Peyer's patch (tissue), 4 donors: Measurements from ENCODE around the gene FSIP1. TPM values are rescaled to one million over a fixed set of nuclear protein-coding genes. Genes with fewer than 3 reads are reported as not detected.

Experiments used
- DNase-seq, 3 donors: peaks; one replicate each; pipeline ENCODE4 v3.0.0-alpha.2; 2017 to 2019
- H3K27ac ChIP-seq, 4 donors: fragments of 200-600 bp; sonication (generic); one replicate each; pipeline ENCODE4 v1.5.1; 2016 to 2019
- H3K27me3 ChIP-seq, 2 donors: fragments of 200-600 bp; sonication (generic); one replicate each; pipeline ENCODE4 v1.5.1; 2019
- H3K36me3 ChIP-seq, 3 donors: fragments of 200-600 bp; sonication (generic); one replicate each; pipeline ENCODE4 v1.5.1; 2016 to 2019
- H3K4me1 ChIP-seq, 4 donors: fragments of 200-600 bp; sonication (generic); one replicate each; pipeline ENCODE4 v1.5.1; 2016 to 2019
- H3K4me3 ChIP-seq, 4 donors: fragments of 200-600 bp; sonication (generic); 1 replicate in 3 of 4; 2 replicates in 1 of 4; pipeline ENCODE4 v1.5.1; 2016 to 2019; ENCODE audit warnings: mild to moderate bottlenecking in 1 of 4
- H3K9me3 ChIP-seq, 4 donors: fragments of 200-600 bp; sonication (generic); one replicate each; pipeline ENCODE4 v1.5.1; 2016 to 2019; ENCODE audit warnings: mild to moderate bottlenecking in 1 of 4
- POLR2A ChIP-seq, 2 donors: fragments of 450-650 bp; IDR thresholded peaks; one replicate each; pipeline ENCODE4 v1.5.1; 2017; ENCODE audit warnings: antibody characterized with exemption in 2 of 2, mild to moderate bottlenecking in 2 of 2, moderate library complexity in 2 of 2
- total RNA-seq, 4 donors: library from RNA; depleted of rRNA; stranded (reverse); fragments of >200 nt; gene quantifications; one replicate each; pipeline ENCODE4 v1.1.0, GENCODE V29; 2016
- TF ChIP-seq, protein P1 (sequence below), 6 experiments: fragments of 450-650 bp in 4 of 6; fragments of 200-600 bp in 2 of 6; sonication (generic) in 1 of 6; IDR thresholded peaks; one replicate each; pipeline ENCODE4 v1.5.1; 2017 to 2019; ENCODE audit warnings: antibody characterized with exemption in 6 of 6, mild to moderate bottlenecking in 3 of 6, moderate library complexity in 1 of 6

FSIP1 gene
- total RNA-seq, 4 donors from 2014 or later = not detected

GRCh38 chr15:39807791-39808190 is 25.1 kb upstream of the FSIP1 start:
- H3K4me3 ChIP-seq = no peak overlapping the region
- H3K27me3 ChIP-seq = no peaks in the 10 kb centered on the region
- H3K4me1 ChIP-seq = no peaks in the 10 kb centered on the region
- H3K27ac ChIP-seq = no peak overlapping the region
- DNase-seq = no peak
- TF ChIP-seq, protein P1, sequence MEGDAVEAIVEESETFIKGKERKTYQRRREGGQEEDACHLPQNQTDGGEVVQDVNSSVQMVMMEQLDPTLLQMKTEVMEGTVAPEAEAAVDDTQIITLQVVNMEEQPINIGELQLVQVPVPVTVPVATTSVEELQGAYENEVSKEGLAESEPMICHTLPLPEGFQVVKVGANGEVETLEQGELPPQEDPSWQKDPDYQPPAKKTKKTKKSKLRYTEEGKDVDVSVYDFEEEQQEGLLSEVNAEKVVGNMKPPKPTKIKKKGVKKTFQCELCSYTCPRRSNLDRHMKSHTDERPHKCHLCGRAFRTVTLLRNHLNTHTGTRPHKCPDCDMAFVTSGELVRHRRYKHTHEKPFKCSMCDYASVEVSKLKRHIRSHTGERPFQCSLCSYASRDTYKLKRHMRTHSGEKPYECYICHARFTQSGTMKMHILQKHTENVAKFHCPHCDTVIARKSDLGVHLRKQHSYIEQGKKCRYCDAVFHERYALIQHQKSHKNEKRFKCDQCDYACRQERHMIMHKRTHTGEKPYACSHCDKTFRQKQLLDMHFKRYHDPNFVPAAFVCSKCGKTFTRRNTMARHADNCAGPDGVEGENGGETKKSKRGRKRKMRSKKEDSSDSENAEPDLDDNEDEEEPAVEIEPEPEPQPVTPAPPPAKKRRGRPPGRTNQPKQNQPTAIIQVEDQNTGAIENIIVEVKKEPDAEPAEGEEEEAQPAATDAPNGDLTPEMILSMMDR (IDR thresholded peaks at IDR 0.05) = no peak
- H3K9me3 ChIP-seq = no peaks in the 10 kb centered on the region
- no peaks in the 10 kb centered on the region for H3K36me3 ChIP-seq

DNA sequence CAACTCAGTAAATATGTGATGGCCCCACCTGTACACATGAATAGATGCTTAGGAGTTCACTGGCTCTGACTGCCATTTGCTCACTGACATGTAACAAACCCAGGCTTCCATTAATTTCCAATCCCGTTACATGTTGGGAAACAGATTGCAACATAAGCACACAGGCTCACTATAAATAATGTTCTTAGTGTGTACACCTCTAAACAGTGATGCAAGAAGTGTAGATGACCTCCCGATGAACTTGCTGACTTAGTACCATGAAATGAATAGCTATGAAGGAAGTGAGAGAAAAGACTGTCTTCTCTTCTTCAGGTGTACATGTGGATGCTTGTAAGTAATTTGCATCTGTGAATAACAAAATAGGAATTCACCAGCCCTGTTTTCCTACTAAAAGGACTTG is 21.4 kb upstream of the FSIP1 start:
- TF ChIP-seq POLR2A (IDR thresholded peaks at IDR 0.05) = no peak
- TF ChIP-seq, protein P1 (IDR thresholded peaks at IDR 0.05) = no peak
- no peaks in the 10 kb centered on the region for H3K4me1 ChIP-seq
- no peaks in the 10 kb centered on the region for H3K36me3 ChIP-seq
- H3K27me3 ChIP-seq = no peaks in the 10 kb centered on the region
- H3K27ac ChIP-seq = no peak overlapping the region
- no peaks in the 10 kb centered on the region for H3K9me3 ChIP-seq
- no peak overlapping the region for H3K4me3 ChIP-seq
- no peak for DNase-seq

GRCh38 chr15:39803016-39803415 is 20.4 kb upstream of the FSIP1 start:
- no peaks in the 10 kb centered on the region for H3K36me3 ChIP-seq
- no peak for TF ChIP-seq POLR2A (IDR thresholded peaks at IDR 0.05)
- TF ChIP-seq, protein P1 (IDR thresholded peaks at IDR 0.05) = no peak
- H3K4me3 ChIP-seq = no peak overlapping the region
- no peak overlapping the region for H3K27ac ChIP-seq
- no peaks in the 10 kb centered on the region for H3K4me1 ChIP-seq
- DNase-seq = no peak
- no peaks in the 10 kb centered on the region for H3K27me3 ChIP-seq
- no peaks in the 10 kb centered on the region for H3K9me3 ChIP-seq

- DNase-seq = peak in 1 of 3 donors; percentile 57
- Histone ChIP-seq H3K9me3 (no peaks in the 10 kb centered on the region), H3K27ac (no peak overlapping the region), H3K27me3 (no peaks in the 10 kb centered on the region), H3K36me3 (no peaks in the 10 kb centered on the region), H3K4me3 (no peak overlapping the region), H3K4me1 (no peaks in the 10 kb centered on the region)
- TF ChIP-seq, protein P1 (IDR thresholded peaks at IDR 0.05) = peak in 5 of 6 experiments; percentile 17 to 50 (median 40)
- TF ChIP-seq POLR2A (IDR thresholded peaks at IDR 0.05) = no peak
These were observed 19.1 kb upstream of the FSIP1 start for GRCh38 chr15:39801641-39802309.

DNA sequence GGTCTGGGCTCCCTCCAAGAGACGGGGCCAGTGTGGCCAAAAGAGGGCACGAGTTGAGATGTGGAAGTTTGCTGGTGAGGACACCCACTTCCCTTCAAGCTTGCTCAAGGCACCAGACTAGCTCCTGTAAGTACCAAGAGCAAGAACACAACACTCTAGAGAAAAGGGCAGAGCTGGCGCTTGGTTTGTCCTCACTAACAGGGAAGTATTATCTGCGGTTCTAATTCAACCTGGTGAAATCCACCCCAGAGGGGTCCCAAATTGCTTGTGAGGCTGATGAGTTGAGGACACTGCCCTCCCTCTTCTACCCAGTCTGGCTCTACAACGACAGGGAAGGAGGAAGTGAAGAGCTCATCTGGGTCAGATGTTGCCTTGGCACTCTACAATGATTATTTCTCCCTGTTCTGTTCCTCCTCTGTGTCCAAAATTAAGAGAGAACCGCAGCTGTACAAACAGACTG is 16.9 kb upstream of the FSIP1 start:
- H3K9me3 ChIP-seq = no peaks in the 10 kb centered on the region
- TF ChIP-seq POLR2A (IDR thresholded peaks at IDR 0.05) = no peak
- TF ChIP-seq, protein P1 (IDR thresholded peaks at IDR 0.05) = no peak
- no peaks in the 10 kb centered on the region for H3K4me1 ChIP-seq
- no peaks in the 10 kb centered on the region for H3K36me3 ChIP-seq
- DNase-seq = no peak
- no peak overlapping the region for H3K27ac ChIP-seq
- no peaks in the 10 kb centered on the region for H3K27me3 ChIP-seq
- no peak overlapping the region for H3K4me3 ChIP-seq
